ENCODE results near the gene COPG2. TPM values are rescaled to one million over a fixed set of nuclear protein-coding genes. Genes with fewer than 3 reads are reported as not detected.

The COPG2 gene
- total and polyA plus RNA-seq, 2 donors (not counting 1 experiment from before 2014, with no cell fraction given) = 47.8 to 52.4 TPM

DNA sequence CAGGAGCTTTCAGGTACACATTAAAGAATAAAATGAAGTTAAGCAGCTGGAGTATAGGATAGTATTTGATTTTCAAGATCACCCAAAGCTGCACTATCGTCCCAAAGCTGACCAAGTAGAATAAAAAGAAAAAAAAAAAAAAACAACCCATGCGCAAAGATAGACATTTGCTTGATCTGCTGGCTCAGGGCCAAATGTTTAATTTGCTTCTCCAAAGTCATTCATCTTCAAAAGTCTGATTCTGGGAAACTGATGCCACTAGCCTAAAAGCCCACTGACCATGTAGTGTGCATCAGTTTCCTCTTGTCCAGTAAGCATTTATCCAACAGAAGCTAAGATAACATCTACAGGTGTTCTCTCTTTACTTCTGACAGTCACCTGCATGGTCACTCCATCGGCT is 162.2 kb downstream of the COPG2 start:
- DNase-seq (ENCODE audit: low read depth in 2 of 2) = no peak
- TF ChIP-seq EZH2 (IDR thresholded peaks at IDR 0.05; ENCODE audit: low read length, missing control alignments) = no peak
- TF ChIP-seq, protein P1, sequence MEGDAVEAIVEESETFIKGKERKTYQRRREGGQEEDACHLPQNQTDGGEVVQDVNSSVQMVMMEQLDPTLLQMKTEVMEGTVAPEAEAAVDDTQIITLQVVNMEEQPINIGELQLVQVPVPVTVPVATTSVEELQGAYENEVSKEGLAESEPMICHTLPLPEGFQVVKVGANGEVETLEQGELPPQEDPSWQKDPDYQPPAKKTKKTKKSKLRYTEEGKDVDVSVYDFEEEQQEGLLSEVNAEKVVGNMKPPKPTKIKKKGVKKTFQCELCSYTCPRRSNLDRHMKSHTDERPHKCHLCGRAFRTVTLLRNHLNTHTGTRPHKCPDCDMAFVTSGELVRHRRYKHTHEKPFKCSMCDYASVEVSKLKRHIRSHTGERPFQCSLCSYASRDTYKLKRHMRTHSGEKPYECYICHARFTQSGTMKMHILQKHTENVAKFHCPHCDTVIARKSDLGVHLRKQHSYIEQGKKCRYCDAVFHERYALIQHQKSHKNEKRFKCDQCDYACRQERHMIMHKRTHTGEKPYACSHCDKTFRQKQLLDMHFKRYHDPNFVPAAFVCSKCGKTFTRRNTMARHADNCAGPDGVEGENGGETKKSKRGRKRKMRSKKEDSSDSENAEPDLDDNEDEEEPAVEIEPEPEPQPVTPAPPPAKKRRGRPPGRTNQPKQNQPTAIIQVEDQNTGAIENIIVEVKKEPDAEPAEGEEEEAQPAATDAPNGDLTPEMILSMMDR (conservative IDR thresholded peaks at IDR 0.05 in 1 of 2, IDR thresholded peaks at IDR 0.05 in 1 of 2; ENCODE audit: low read depth in 1 of 2, low read length in 2 of 2) = no peak
- H3K9ac ChIP-seq (ENCODE audit: insufficient read depth, low read length) = no peak overlapping the region
- no peak overlapping the region for H3K4me2 ChIP-seq (ENCODE audit: extremely low read depth, insufficient read depth, low read length)
- no peaks in the 10 kb centered on the region for H3K9me3 ChIP-seq (ENCODE audit: control insufficient read depth, insufficient read depth, low read depth, low read length)
- H3K4me1 ChIP-seq (ENCODE audit: control insufficient read depth, extremely low read depth, insufficient read depth, low read length) = no peaks in the 10 kb centered on the region
- no peak overlapping the region for H3K27ac ChIP-seq (ENCODE audit: insufficient read depth, low read length)
- no peaks in the 10 kb centered on the region for H3K79me2 ChIP-seq (ENCODE audit: control insufficient read depth, insufficient read depth, low read length)
- H4K20me1 ChIP-seq (ENCODE audit: control insufficient read depth, extremely low read depth, insufficient read depth, low read length) = no peaks in the 10 kb centered on the region
- no peak overlapping the region for H2AFZ ChIP-seq (ENCODE audit: low read length)
- H3K36me3 ChIP-seq (ENCODE audit: control insufficient read depth, insufficient read depth, low read length) = peaks cover 2% of the 10 kb centered on the region
- no peaks in the 10 kb centered on the region for H3K27me3 ChIP-seq (ENCODE audit: control insufficient read depth, insufficient read depth, low read length)
- H3K4me3 ChIP-seq (replicated peaks in 1 of 4; ENCODE audit: control extremely low read depth in 1 of 4, insufficient read depth in 1 of 4, low read depth in 3 of 4, low read length in 4 of 4) = no peak overlapping the region

DNA sequence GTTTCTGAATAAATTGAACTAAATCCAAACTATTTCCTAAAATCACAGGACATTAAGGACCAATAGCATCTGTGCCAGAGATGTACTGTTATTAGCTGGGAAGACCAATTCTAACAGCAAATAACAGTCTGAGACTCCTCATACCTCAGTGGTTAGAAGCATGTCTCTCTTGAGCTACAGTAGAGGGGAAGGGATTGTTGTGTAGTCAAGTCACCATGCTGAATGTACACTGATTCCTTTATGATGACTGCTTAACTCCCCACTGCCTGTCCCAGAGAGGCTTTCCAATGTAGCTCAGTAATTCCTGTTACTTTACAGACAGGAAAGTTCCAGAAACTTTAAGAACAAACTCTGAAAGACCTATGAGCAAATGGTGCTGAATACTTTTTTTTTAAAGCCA is 162.8 kb downstream of the COPG2 start:
- TF ChIP-seq, protein P1 (conservative IDR thresholded peaks at IDR 0.05 in 1 of 2, IDR thresholded peaks at IDR 0.05 in 1 of 2; ENCODE audit: low read depth in 1 of 2, low read length in 2 of 2) = no peak
- TF ChIP-seq EZH2 (IDR thresholded peaks at IDR 0.05; ENCODE audit: low read length, missing control alignments) = no peak
- DNase-seq (ENCODE audit: low read depth in 2 of 2) = peak in 1 of 2 donors; percentile 71
- Histone ChIP-seq H2AFZ (ENCODE audit: low read length) (no peak overlapping the region), H3K9ac (ENCODE audit: insufficient read depth, low read length) (no peak overlapping the region), H3K9me3 (ENCODE audit: control insufficient read depth, insufficient read depth, low read depth, low read length) (no peaks in the 10 kb centered on the region), H3K4me3 (replicated peaks in 1 of 4; ENCODE audit: control extremely low read depth in 1 of 4, insufficient read depth in 1 of 4, low read depth in 3 of 4, low read length in 4 of 4) (no peak overlapping the region), H4K20me1 (ENCODE audit: control insufficient read depth, extremely low read depth, insufficient read depth, low read length) (no peaks in the 10 kb centered on the region), H3K4me1 (ENCODE audit: control insufficient read depth, extremely low read depth, insufficient read depth, low read length) (no peaks in the 10 kb centered on the region), H3K27ac (ENCODE audit: insufficient read depth, low read length) (no peak overlapping the region), H3K27me3 (ENCODE audit: control insufficient read depth, insufficient read depth, low read length) (no peaks in the 10 kb centered on the region), H3K79me2 (ENCODE audit: control insufficient read depth, insufficient read depth, low read length) (no peaks in the 10 kb centered on the region), H3K36me3 (ENCODE audit: control insufficient read depth, insufficient read depth, low read length) (peaks cover 2% of the 10 kb centered on the region), H3K4me2 (ENCODE audit: extremely low read depth, insufficient read depth, low read length) (no peak overlapping the region)

DNA sequence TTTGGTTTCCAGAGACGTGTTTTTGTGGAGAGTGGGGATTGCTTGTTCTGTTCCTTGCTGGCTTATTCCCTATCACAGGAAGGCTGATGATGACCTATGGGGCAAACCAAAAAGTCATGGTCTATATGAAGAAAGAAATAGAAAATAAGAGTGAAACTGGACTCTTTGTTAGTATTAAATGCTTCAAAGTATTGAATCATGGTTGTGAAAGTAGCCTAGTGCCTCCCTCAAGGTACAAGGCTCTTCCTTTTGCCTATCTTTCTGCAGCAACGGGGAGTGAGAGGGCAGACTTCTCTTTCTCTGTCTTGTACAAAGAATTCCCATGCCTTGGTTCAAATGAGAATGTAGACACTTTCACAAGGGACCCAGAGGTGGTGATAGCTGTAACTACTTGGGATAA is 167.6 kb downstream of the COPG2 start:
- Histone ChIP-seq H4K20me1 (ENCODE audit: control insufficient read depth, extremely low read depth, insufficient read depth, low read length) (no peaks in the 10 kb centered on the region), H3K27ac (ENCODE audit: insufficient read depth, low read length) (no peak overlapping the region), H3K27me3 (ENCODE audit: control insufficient read depth, insufficient read depth, low read length) (no peaks in the 10 kb centered on the region), H3K36me3 (ENCODE audit: control insufficient read depth, insufficient read depth, low read length) (no peaks in the 10 kb centered on the region), H3K4me2 (ENCODE audit: extremely low read depth, insufficient read depth, low read length) (no peak overlapping the region), H3K79me2 (ENCODE audit: control insufficient read depth, insufficient read depth, low read length) (no peaks in the 10 kb centered on the region), H3K4me1 (ENCODE audit: control insufficient read depth, extremely low read depth, insufficient read depth, low read length) (no peaks in the 10 kb centered on the region), H3K4me3 (replicated peaks in 1 of 4; ENCODE audit: control extremely low read depth in 1 of 4, insufficient read depth in 1 of 4, low read depth in 3 of 4, low read length in 4 of 4) (no peak overlapping the region), H3K9ac (ENCODE audit: insufficient read depth, low read length) (no peak overlapping the region), H2AFZ (ENCODE audit: low read length) (no peak overlapping the region), H3K9me3 (ENCODE audit: control insufficient read depth, insufficient read depth, low read depth, low read length) (no peaks in the 10 kb centered on the region)
- DNase-seq (ENCODE audit: low read depth in 2 of 2) = no peak
- TF ChIP-seq EZH2 (IDR thresholded peaks at IDR 0.05; ENCODE audit: low read length, missing control alignments) = no peak
- TF ChIP-seq, protein P1 (conservative IDR thresholded peaks at IDR 0.05 in 1 of 2, IDR thresholded peaks at IDR 0.05 in 1 of 2; ENCODE audit: low read depth in 1 of 2, low read length in 2 of 2) = no peak

All from fibroblast of lung (primary cell).